HepG2 (cell line): ENCODE data around the gene PDGFB. TPM values are rescaled to one million over a fixed set of nuclear protein-coding genes. Genes with fewer than 3 reads are reported as not detected.

Source experiments
- ATAC-seq: fragments of 200-7000 bp; cut with Tn5 transposase; 3 replicates; pipeline ENCODE4 v1.9.1; 2020; ENCODE audit warnings: mild to moderate bottlenecking, moderate library complexity
- BruUV-seq: library from RNA; stranded (reverse); fragments of 400-500 nt; replicated peaks from 2 replicates; lab custom pipeline; 2021; lab: Mats Ljungman, UMichigan
- CTCF ChIA-PET: fragments of 300-600 bp; formaldehyde crosslinking; extraction: SDS; loops from one replicate; lab custom pipeline; 2021; ENCODE audit warnings: low total read pairs, inconsistent platforms, low intra/inter-chr PET ratio; lab: Yijun Ruan, JAX
- POLR2A ChIA-PET: fragments of 350-600 bp; sonication (Branson Sonifier 250); formaldehyde crosslinking; loops from one replicate; lab custom pipeline; 2020; ENCODE audit warnings: antibody characterized with exemption, inconsistent platforms; lab: Yijun Ruan, JAX
- DNase-seq: peaks from one replicate; pipeline ENCODE4 v3.0.0-alpha.2; 2015; ENCODE audit warnings: low spot score
- FAIRE-seq: peaks from 3 replicates; lab custom pipeline; 2011; peaks lifted over from hg19 to GRCh38; lab: Jason Lieb, UNC
- H2AFZ ChIP-seq: one replicate; pipeline ENCODE4 v1.6.1; 2011; ENCODE audit warnings: low read length, inconsistent platforms
- H3K27ac ChIP-seq: fragments of 300-600 bp; 3 replicates; pipeline ENCODE4 v1.8.0; 2011; ENCODE audit warnings: mixed run types, mild to moderate bottlenecking, mixed read lengths, low read length, inconsistent platforms; ENCODE audit not compliant: insufficient read depth; ENCODE audit errors: extremely low read length
- H3K27me3 ChIP-seq, 2 experiments: fragments of 200-600 bp in 1 of 2; 2 replicates in 1 of 2; 3 replicates in 1 of 2; pipeline versions ENCODE4 v1.6.0 to v1.8.0; 2011; ENCODE audit warnings: low read length in 2 of 2, mild to moderate bottlenecking in 2 of 2, moderate library complexity in 2 of 2, inconsistent platforms in 1 of 2; ENCODE audit not compliant: insufficient read depth in 2 of 2, control insufficient read depth in 1 of 2
- H3K36me3 ChIP-seq, 2 experiments: fragments of 200-600 bp in 1 of 2; replicated peaks in 1 of 2; 2 replicates in 1 of 2; 3 replicates in 1 of 2; pipeline versions ENCODE4 v1.5.1 to v1.8.0; 2011; ENCODE audit warnings: low read length in 2 of 2, inconsistent platforms in 1 of 2; ENCODE audit not compliant: insufficient read depth in 2 of 2, control insufficient read depth in 1 of 2
- H3K4me1 ChIP-seq: 2 replicates; pipeline ENCODE4 v1.5.1; 2012; ENCODE audit warnings: low read length, inconsistent platforms; ENCODE audit not compliant: insufficient read depth
- H3K4me2 ChIP-seq: 2 replicates; pipeline ENCODE4 v1.6.0; 2011; ENCODE audit warnings: low read depth, low read length, inconsistent platforms
- H3K4me3 ChIP-seq, 3 experiments: fragments of 200-600 bp in 1 of 3; sonication (generic), shearing (Covaris generic) in 1 of 3; replicated peaks in 1 of 3; 2 replicates each; pipeline ENCODE4 v1.5.1; 2011 to 2016; ENCODE audit warnings: low read length in 3 of 3, inconsistent platforms in 2 of 3, low read depth in 2 of 3, mild to moderate bottlenecking in 2 of 3, control low read depth in 1 of 3, mixed read lengths in 1 of 3; ENCODE audit not compliant: insufficient read depth in 1 of 3
- H3K79me2 ChIP-seq: one replicate; pipeline ENCODE4 v1.6.1; 2011; ENCODE audit warnings: low read length, inconsistent platforms; ENCODE audit not compliant: insufficient read depth
- H3K9ac ChIP-seq: 2 replicates; pipeline ENCODE4 v1.6.0; 2011; ENCODE audit warnings: mild to moderate bottlenecking, low read depth, low read length, inconsistent platforms; ENCODE audit not compliant: insufficient read depth
- H3K9me3 ChIP-seq: 2 replicates; pipeline ENCODE4 v1.5.1; 2012; ENCODE audit warnings: mild to moderate bottlenecking, low read length
- H4K20me1 ChIP-seq: 2 replicates; pipeline ENCODE4 v1.6.0; 2011; ENCODE audit warnings: inconsistent platforms, mild to moderate bottlenecking, low read length, moderate library complexity; ENCODE audit not compliant: insufficient read depth
- CHD4 ChIP-seq: fragments of 200-600 bp; sonication (generic); IDR thresholded peaks from 2 replicates; pipeline ENCODE4 v1.7.0; 2017; ENCODE audit warnings: mild to moderate bottlenecking, low read length, borderline replicate concordance
- HDAC1 ChIP-seq: sonication (generic); formaldehyde crosslinking; IDR thresholded peaks from 2 replicates; pipeline ENCODE4 v1.5.1; 2020; ENCODE audit warnings: mild to moderate bottlenecking, missing genetic modification reagents
- MEF2D ChIP-seq: sonication (generic); formaldehyde crosslinking; IDR thresholded peaks from 2 replicates; pipeline ENCODE4 v1.5.1; 2020; ENCODE audit warnings: mild to moderate bottlenecking, missing genetic modification reagents
- NR2F1 ChIP-seq, 2 experiments: fragments of 450-650 bp in 1 of 2; formaldehyde crosslinking in 1 of 2; IDR thresholded peaks; 2 replicates each; pipeline versions ENCODE4 v1.5.0 to v1.6.1; 2016 to 2020; ENCODE audit warnings: mild to moderate bottlenecking in 1 of 2, missing compliant biosample characterization in 1 of 2, missing genetic modification reagents in 1 of 2, moderate library complexity in 1 of 2
- NR2F6 ChIP-seq, 2 experiments: IDR thresholded peaks; 2 replicates each; pipeline ENCODE4 v1.6.1; 2016; ENCODE audit warnings: antibody characterized with exemption in 1 of 2, mild to moderate bottlenecking in 1 of 2
- PLRG1 ChIP-seq: fragments of 450-650 bp; conservative IDR thresholded peaks from 2 replicates; pipeline ENCODE4 v1.6.1; 2016
- POLR2A ChIP-seq, 2 experiments: IDR thresholded peaks; 2 replicates each; pipeline ENCODE4 v1.6.1; 2011; ENCODE audit warnings: low read depth in 2 of 2, low read length in 2 of 2, mild to moderate bottlenecking in 1 of 2, moderate library complexity in 1 of 2; ENCODE audit not compliant: insufficient read depth in 1 of 2
- RARA ChIP-seq: IDR thresholded peaks from 2 replicates; pipeline ENCODE4 v1.6.1; 2016; ENCODE audit warnings: missing genetic modification reagents, missing compliant biosample characterization
- RCOR2 ChIP-seq: IDR thresholded peaks from 2 replicates; pipeline ENCODE4 v1.6.1; 2016; ENCODE audit warnings: missing biosample characterization, missing genetic modification reagents
- ZFAT ChIP-seq: sonication (generic); formaldehyde crosslinking; conservative IDR thresholded peaks from 2 replicates; pipeline ENCODE4 v1.8.1; 2023; ENCODE audit warnings: missing genetic modification reagents, inconsistent platforms
- ZFP36 ChIP-seq: fragments of 150-350 bp; IDR thresholded peaks from 2 replicates; pipeline ENCODE4 v1.6.1; 2018; ENCODE audit warnings: borderline replicate concordance, low read length, low read depth; ENCODE audit not compliant: partially characterized antibody
- ZKSCAN1 ChIP-seq: fragments of 150-350 bp; IDR thresholded peaks from 2 replicates; pipeline ENCODE4 v1.6.1; 2014; ENCODE audit warnings: low read length
- ZMYM3 ChIP-seq: sonication (generic); formaldehyde crosslinking; IDR thresholded peaks from 2 replicates; pipeline ENCODE4 v1.5.1; 2020; ENCODE audit warnings: mild to moderate bottlenecking, missing genetic modification reagents
- ZNF768 ChIP-seq: sonication (generic); formaldehyde crosslinking; IDR thresholded peaks from 2 replicates; pipeline ENCODE4 v1.4.0; 2020; ENCODE audit warnings: missing genetic modification reagents
- WGBS: methylation state at CpG from one replicate; pipeline ENCODE4 v1.1.6; 2017; ENCODE audit warnings: low lambda C conversion rate; 5-methylcytosine and 5-hydroxymethylcytosine counted together
- in situ Hi-C: cut with HindIII; loops from 2 replicates; pipeline ENCODE4 v1.10.0; 2017; ENCODE audit warnings: low pct_unique_long_range_greater_than_20kb; ENCODE audit not compliant: extremely low pct_ligation_motif_present
- intact Hi-C: fragments of 100-400 bp; cut with micrococcal nuclease; formaldehyde crosslinking; loops from one replicate; pipeline ENCODE4 v1.10.0; 2022; ENCODE audit not compliant: unreplicated experiment
- polyA plus RNA-seq, 8 experiments: library from polyadenylated mRNA; depleted of rRNA in 3 of 8; stranded (reverse) in 7 of 8; unstranded in 1 of 8; fragments of >200 nt; fragmentation: Illumina TruSeq in 4 of 8; extraction: Trizol in 4 of 8; gene quantifications; 2 replicates each; pipeline versions ENCODE4 v1.2.1 to v1.2.3, GENCODE V29; 2011 to 2016; ENCODE audit warnings: low read depth in 4 of 8, missing spikeins in 1 of 8, mixed read lengths in 1 of 8; ENCODE audit not compliant: insufficient read depth in 1 of 8
- total RNA-seq, 5 experiments: library from RNA; depleted of rRNA; stranded (reverse); fragments of >200 nt; fragmentation: Illumina TruSeq; extraction: Trizol; gene quantifications; 2 replicates each; pipeline ENCODE4 v1.2.3, GENCODE V29; 2016; ENCODE audit warnings: low read depth in 1 of 5
- TF ChIP-seq, protein P1 (sequence below): sonication (generic); IDR thresholded peaks from 2 replicates; pipeline ENCODE4 v1.6.1; 2016; ENCODE audit warnings: low read depth, borderline replicate concordance
- TF ChIP-seq, protein P2 (sequence below): IDR thresholded peaks from 2 replicates; pipeline ENCODE4 v1.6.1; 2012; ENCODE audit warnings: inconsistent platforms
- TF ChIP-seq, protein P3 (sequence below): sonication (generic); formaldehyde crosslinking; IDR thresholded peaks from 2 replicates; pipeline ENCODE4 v1.4.0; 2020; ENCODE audit warnings: mild to moderate bottlenecking, missing genetic modification reagents, borderline replicate concordance
- TF ChIP-seq, protein P4 (sequence below): sonication (generic); formaldehyde crosslinking; IDR thresholded peaks from 2 replicates; pipeline ENCODE4 v1.4.0; 2020; ENCODE audit warnings: mild to moderate bottlenecking, missing genetic modification reagents

Gene PDGFB
- total and polyA plus RNA-seq, 2 of the 13 experiments (the other 11 are each of a cell fraction or from before 2014, with no cell fraction given): 1.4 to 10.1 TPM

DNA sequence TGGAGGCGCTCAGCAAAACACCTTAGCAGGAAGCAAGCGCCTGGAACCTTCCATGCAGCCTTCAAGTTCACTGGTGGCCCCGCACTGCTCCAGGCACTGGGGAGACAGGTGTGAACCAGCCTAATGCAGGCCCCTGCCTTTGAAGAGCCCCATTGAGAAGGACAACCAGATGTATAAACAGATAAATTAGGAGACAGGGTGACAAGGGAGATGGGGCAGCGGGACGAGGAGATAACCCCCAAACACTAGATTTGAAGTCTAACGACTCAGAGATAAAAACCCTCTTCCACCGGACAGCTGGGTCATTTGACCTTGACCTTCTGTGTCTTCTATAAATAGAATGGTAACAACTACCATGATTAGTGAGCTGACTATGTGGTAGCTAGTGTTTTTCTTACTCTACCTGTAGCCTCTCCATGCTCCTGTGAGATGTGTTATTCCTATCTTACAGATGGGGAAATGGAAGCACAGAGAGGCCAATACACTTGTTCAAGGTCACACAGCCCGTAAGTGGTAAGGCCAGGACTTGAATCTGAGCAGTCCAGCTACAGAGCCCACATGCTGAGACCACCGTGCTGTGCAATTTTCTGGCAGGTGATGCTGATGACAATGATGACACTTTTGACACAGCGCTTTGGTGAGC is 2.0 kb upstream of the PDGFB start:
- Histone ChIP-seq H3K27me3 (peaks cover 0 to 2% of the 10 kb centered on the region in 2 experiments; a peak in 1 of 5 replicates), H3K27ac (no peak overlapping the region), H3K4me3 (no peak overlapping the region), H2AFZ (no peak overlapping the region), H3K9ac (no peak overlapping the region), H3K4me2 (no peak overlapping the region), H3K36me3 (no peaks in the 10 kb centered on the region), H3K4me1 (peaks cover 42% of the 10 kb centered on the region), H3K9me3 (no peaks in the 10 kb centered on the region), H3K79me2 (peaks cover 5% of the 10 kb centered on the region), H4K20me1 (peaks cover 3% of the 10 kb centered on the region; the same call in 1 of the 2 replicates)
- ChIA-PET POLR2A (no interaction called here), CTCF (no interaction called here)
- intact Hi-C loops (loop anchor here (10.0 kb wide), 1 partner anchor 72 kb away; no protein-coding TSS in a partner anchor), in situ Hi-C loops (no loop called here)
- WGBS: 62% methylated on average over 10 of the region's 10 CpGs
- TSS peak; percentile 30 for BruUV-seq
- TF ChIP-seq ZMYM3 (CRISPR knock-in tag): peak; percentile 89
- peak; percentile 94 for TF ChIP-seq MEF2D (CRISPR knock-in tag)
- no peak for TF ChIP-seq ZFAT (CRISPR knock-in tag)
- TF ChIP-seq, protein P1, sequence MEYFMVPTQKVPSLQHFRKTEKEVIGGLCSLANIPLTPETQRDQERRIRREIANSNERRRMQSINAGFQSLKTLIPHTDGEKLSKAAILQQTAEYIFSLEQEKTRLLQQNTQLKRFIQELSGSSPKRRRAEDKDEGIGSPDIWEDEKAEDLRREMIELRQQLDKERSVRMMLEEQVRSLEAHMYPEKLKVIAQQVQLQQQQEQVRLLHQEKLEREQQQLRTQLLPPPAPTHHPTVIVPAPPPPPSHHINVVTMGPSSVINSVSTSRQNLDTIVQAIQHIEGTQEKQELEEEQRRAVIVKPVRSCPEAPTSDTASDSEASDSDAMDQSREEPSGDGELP: peak; percentile 33; the same call in 1 of the 2 replicates
- peak; percentile 98 for TF ChIP-seq ZNF768 (CRISPR knock-in tag)
- TF ChIP-seq ZKSCAN1: peak; percentile 91
- 0 out of 4 replicates have a peak, but pooled peaks of 1 of the 2 experiments have one; percentile 27 for TF ChIP-seq POLR2A (IDR thresholded peaks at IDR 0.05; ENCODE audit: insufficient read depth in 1 of 2, low read depth in 2 of 2, low read length in 2 of 2)
- TF ChIP-seq, protein P2, sequence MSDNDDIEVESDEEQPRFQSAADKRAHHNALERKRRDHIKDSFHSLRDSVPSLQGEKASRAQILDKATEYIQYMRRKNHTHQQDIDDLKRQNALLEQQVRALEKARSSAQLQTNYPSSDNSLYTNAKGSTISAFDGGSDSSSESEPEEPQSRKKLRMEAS: peak; percentile 34; the same call in 1 of the 2 replicates
- 0 out of 2 replicates have a peak, but pooled peaks have one; percentile 34 for TF ChIP-seq RCOR2 (CRISPR knock-in tag)
- TF ChIP-seq, protein P3, sequence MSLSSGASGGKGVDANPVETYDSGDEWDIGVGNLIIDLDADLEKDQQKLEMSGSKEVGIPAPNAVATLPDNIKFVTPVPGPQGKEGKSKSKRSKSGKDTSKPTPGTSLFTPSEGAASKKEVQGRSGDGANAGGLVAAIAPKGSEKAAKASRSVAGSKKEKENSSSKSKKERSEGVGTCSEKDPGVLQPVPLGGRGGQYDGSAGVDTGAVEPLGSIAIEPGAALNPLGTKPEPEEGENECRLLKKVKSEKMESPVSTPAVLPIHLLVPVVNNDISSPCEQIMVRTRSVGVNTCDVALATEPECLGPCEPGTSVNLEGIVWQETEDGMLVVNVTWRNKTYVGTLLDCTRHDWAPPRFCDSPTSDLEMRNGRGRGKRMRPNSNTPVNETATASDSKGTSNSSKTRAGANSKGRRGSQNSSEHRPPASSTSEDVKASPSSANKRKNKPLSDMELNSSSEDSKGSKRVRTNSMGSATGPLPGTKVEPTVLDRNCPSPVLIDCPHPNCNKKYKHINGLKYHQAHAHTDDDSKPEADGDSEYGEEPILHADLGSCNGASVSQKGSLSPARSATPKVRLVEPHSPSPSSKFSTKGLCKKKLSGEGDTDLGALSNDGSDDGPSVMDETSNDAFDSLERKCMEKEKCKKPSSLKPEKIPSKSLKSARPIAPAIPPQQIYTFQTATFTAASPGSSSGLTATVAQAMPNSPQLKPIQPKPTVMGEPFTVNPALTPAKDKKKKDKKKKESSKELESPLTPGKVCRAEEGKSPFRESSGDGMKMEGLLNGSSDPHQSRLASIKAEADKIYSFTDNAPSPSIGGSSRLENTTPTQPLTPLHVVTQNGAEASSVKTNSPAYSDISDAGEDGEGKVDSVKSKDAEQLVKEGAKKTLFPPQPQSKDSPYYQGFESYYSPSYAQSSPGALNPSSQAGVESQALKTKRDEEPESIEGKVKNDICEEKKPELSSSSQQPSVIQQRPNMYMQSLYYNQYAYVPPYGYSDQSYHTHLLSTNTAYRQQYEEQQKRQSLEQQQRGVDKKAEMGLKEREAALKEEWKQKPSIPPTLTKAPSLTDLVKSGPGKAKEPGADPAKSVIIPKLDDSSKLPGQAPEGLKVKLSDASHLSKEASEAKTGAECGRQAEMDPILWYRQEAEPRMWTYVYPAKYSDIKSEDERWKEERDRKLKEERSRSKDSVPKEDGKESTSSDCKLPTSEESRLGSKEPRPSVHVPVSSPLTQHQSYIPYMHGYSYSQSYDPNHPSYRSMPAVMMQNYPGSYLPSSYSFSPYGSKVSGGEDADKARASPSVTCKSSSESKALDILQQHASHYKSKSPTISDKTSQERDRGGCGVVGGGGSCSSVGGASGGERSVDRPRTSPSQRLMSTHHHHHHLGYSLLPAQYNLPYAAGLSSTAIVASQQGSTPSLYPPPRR (CRISPR knock-in tag): no peak
- TF ChIP-seq ZFP36: peak; percentile 26
- 0 out of 2 replicates have a peak, but pooled peaks have one; percentile 28 for TF ChIP-seq HDAC1 (CRISPR knock-in tag)
- no peak for TF ChIP-seq PLRG1
- TF ChIP-seq RARA (CRISPR knock-in tag): peak; percentile 41; the same call in 1 of the 2 replicates
- 0 out of 2 replicates have a peak, but pooled peaks have one; percentile 48 for TF ChIP-seq CHD4
- peak; percentile 70; the same call in 1 of the 2 replicates for TF ChIP-seq NR2F6 (IDR thresholded peaks at IDR 0.05)
- TF ChIP-seq NR2F6 (CRISPR knock-in tag; IDR thresholded peaks at IDR 0.05): peak; percentile 43; the same call in 1 of the 2 replicates
- TF ChIP-seq NR2F1 (CRISPR knock-in tag; IDR thresholded peaks at IDR 0.05): peak; percentile 30 to 72; a peak in 3 of 4 replicates
- TF ChIP-seq, protein P4, sequence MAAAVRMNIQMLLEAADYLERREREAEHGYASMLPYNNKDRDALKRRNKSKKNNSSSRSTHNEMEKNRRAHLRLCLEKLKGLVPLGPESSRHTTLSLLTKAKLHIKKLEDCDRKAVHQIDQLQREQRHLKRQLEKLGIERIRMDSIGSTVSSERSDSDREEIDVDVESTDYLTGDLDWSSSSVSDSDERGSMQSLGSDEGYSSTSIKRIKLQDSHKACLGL (CRISPR knock-in tag): no peak
- ATAC-seq (no peak), DNase-seq (no peak), FAIRE-seq (no peak)
